Endothelial cell of umbilical vein (primary cell): ENCODE measurements around the gene OAF. TPM values are rescaled to one million over a fixed set of nuclear protein-coding genes. Genes with fewer than 3 reads are reported as not detected.

Source experiments
- BruUV-seq: library from RNA; stranded (reverse); fragments of 400-500 nt; replicated peaks from 2 replicates; lab custom pipeline; 2021; lab: Mats Ljungman, UMichigan
- CTCF ChIA-PET: fragments of 300-600, 350-600 bp; sonication (Branson Sonifier 250); formaldehyde crosslinking; loops from one replicate; lab custom pipeline; 2021; ENCODE audit warnings: antibody characterized with exemption, inconsistent platforms; lab: Charles Lee
- POLR2A ChIA-PET: fragments of 300-600, 350-600 bp; sonication (Branson Sonifier 250); formaldehyde crosslinking; loops from one replicate; lab custom pipeline; 2021; ENCODE audit warnings: antibody characterized with exemption, inconsistent platforms; lab: Charles Lee
- DNase-seq: peaks from one replicate; pipeline ENCODE4 v3.0.0-alpha.2; 2011; ENCODE audit warnings: low read depth, low spot score
- FAIRE-seq: peaks from 2 replicates; lab custom pipeline; 2011; peaks lifted over from hg19 to GRCh38; lab: Jason Lieb, UNC
- H2AFZ ChIP-seq: 2 replicates; pipeline ENCODE4 v1.6.0; 2012; ENCODE audit warnings: low read depth, low read length, control low read depth, inconsistent platforms
- H3K27ac ChIP-seq: 2 replicates; pipeline ENCODE4 v1.5.1; 2011; ENCODE audit warnings: low read depth, mild to moderate bottlenecking, control low read depth, low read length, moderate library complexity; ENCODE audit not compliant: insufficient read depth
- H3K27me3 ChIP-seq, 2 experiments: 2 replicates each; pipeline versions ENCODE4 v1.6.0 to v1.6.1; 2011; ENCODE audit warnings: low read length in 2 of 2, mixed read lengths in 1 of 2; ENCODE audit not compliant: control insufficient read depth in 2 of 2, insufficient read depth in 2 of 2
- H3K36me3 ChIP-seq, 2 experiments: 2 replicates in 1 of 2; 3 replicates in 1 of 2; pipeline ENCODE4 v1.5.1; 2011; ENCODE audit warnings: low read length in 2 of 2, mild to moderate bottlenecking in 1 of 2, moderate library complexity in 1 of 2; ENCODE audit not compliant: control insufficient read depth in 2 of 2, insufficient read depth in 2 of 2; ENCODE audit errors: extremely low read depth in 1 of 2
- H3K4me1 ChIP-seq: 3 replicates; pipeline ENCODE4 v1.5.1; 2011; ENCODE audit warnings: mild to moderate bottlenecking, low read length; ENCODE audit not compliant: control insufficient read depth, insufficient read depth; ENCODE audit errors: extremely low read depth
- H3K4me2 ChIP-seq: 2 replicates; pipeline ENCODE4 v1.6.1; 2011; ENCODE audit warnings: low read length, control low read depth, mixed read lengths; ENCODE audit not compliant: insufficient read depth
- H3K4me3 ChIP-seq, 3 experiments: fragments of 200-600 bp in 1 of 3; sonication (generic), shearing (Covaris generic) in 1 of 3; replicated peaks in 1 of 3; 2 replicates each; pipeline ENCODE4 v1.5.1; 2011 to 2016; ENCODE audit warnings: control low read depth in 3 of 3, low read length in 3 of 3, mild to moderate bottlenecking in 2 of 3, inconsistent platforms in 1 of 3, low read depth in 1 of 3, moderate library complexity in 1 of 3; ENCODE audit not compliant: insufficient read depth in 1 of 3
- H3K79me2 ChIP-seq: 2 replicates; pipeline ENCODE4 v1.6.0; 2012; ENCODE audit warnings: low read length, inconsistent platforms; ENCODE audit not compliant: control insufficient read depth, insufficient read depth
- H3K9ac ChIP-seq: replicated peaks from 2 replicates; pipeline ENCODE3; 2011; ENCODE audit warnings: low read length, control low read depth; ENCODE audit not compliant: insufficient read depth; ENCODE audit errors: extremely low read depth
- H3K9me1 ChIP-seq: replicated peaks from 3 replicates; pipeline ENCODE4 v1.6.0; 2011; ENCODE audit warnings: mild to moderate bottlenecking, low read length; ENCODE audit not compliant: control insufficient read depth, insufficient read depth; ENCODE audit errors: extremely low read depth
- H3K9me3 ChIP-seq: replicated peaks from 2 replicates; pipeline ENCODE4 v1.5.1; 2012; ENCODE audit warnings: low read length, inconsistent platforms; ENCODE audit not compliant: control insufficient read depth, insufficient read depth
- H4K20me1 ChIP-seq: replicated peaks from 2 replicates; pipeline ENCODE3; 2011; ENCODE audit warnings: mild to moderate bottlenecking, low read length; ENCODE audit not compliant: control insufficient read depth, insufficient read depth; ENCODE audit errors: extremely low read depth
- CTCF ChIP-seq, 2 donors: IDR thresholded peaks; 1 replicate in 1 of 2; 2 replicates in 1 of 2; pipeline ENCODE4 v1.5.1; 2011; ENCODE audit warnings: low read length in 2 of 2, mild to moderate bottlenecking in 2 of 2, moderate library complexity in 2 of 2, control low read depth in 1 of 2, inconsistent platforms in 1 of 2, low read depth in 1 of 2; ENCODE audit not compliant: insufficient read depth in 1 of 2; ENCODE audit errors: extremely low read depth in 1 of 2
- EZH2 ChIP-seq: IDR thresholded peaks from 2 replicates; pipeline ENCODE4 v1.6.1; 2012; ENCODE audit warnings: borderline replicate concordance, low read depth, mild to moderate bottlenecking, moderate library complexity, low read length, inconsistent platforms; ENCODE audit not compliant: severe bottlenecking
- FOS ChIP-seq: IDR thresholded peaks from 2 replicates; pipeline ENCODE4 v1.6.1; 2011; ENCODE audit warnings: mild to moderate bottlenecking, low read length, moderate library complexity, borderline replicate concordance; ENCODE audit not compliant: insufficient read depth
- GATA2 ChIP-seq: IDR thresholded peaks from 2 replicates; pipeline ENCODE4 v1.7.0; 2011; ENCODE audit warnings: low read depth, mild to moderate bottlenecking, moderate library complexity, mixed read lengths, low read length; ENCODE audit not compliant: insufficient read length, insufficient read depth
- JUN ChIP-seq: IDR thresholded peaks from 2 replicates; pipeline ENCODE4 v1.6.1; 2011; ENCODE audit warnings: borderline replicate concordance, low read depth; ENCODE audit not compliant: insufficient read length, insufficient read depth
- POLR2A ChIP-seq: IDR thresholded peaks from 2 replicates; pipeline ENCODE4 v1.6.1; 2012; ENCODE audit warnings: low read depth, mild to moderate bottlenecking, control low read depth, low read length
- dilution Hi-C: fragments of 300-500 bp; cut with MboI; formaldehyde crosslinking; loops from one replicate; pipeline ENCODE4 v1.15.0; 2019; ENCODE audit warnings: low sequenced_read_pairs; ENCODE audit not compliant: extremely low pct_ligation_motif_present
- intact Hi-C: fragments of 100-400 bp; cut with micrococcal nuclease; formaldehyde crosslinking; loops from one replicate; pipeline ENCODE4 v1.10.0; 2022
- polyA plus RNA-seq, 4 experiments: library from polyadenylated mRNA; depleted of rRNA in 3 of 4; stranded (reverse) in 3 of 4; unstranded in 1 of 4; fragments of >200 nt; gene quantifications; 2 replicates each; pipeline versions ENCODE4 v1.2.1 to v1.2.3, GENCODE V29; 2011 to 2012; ENCODE audit warnings: missing spikeins in 1 of 4
- total RNA-seq: library from RNA; stranded (reverse); gene quantifications from 2 replicates; pipeline ENCODE4 v1.2.3, GENCODE V29; 2021

OAF gene
- total and polyA plus RNA-seq, 2 donors (not counting 3 experiments of a cell fraction or from before 2014, with no cell fraction given) = 32.1 to 33.8 TPM

GRCh38 chr11:120271672-120272071, 60.8 kb downstream of the OAF start:
- Histone ChIP-seq H3K9me3 (no peaks in the 10 kb centered on the region), H3K9me1 (no peaks in the 10 kb centered on the region), H3K4me1 (no peaks in the 10 kb centered on the region), H3K79me2 (no peaks in the 10 kb centered on the region), H3K27me3 (peaks cover 1 to 4% of the 10 kb centered on the region in 2 experiments), H3K27ac (no peak overlapping the region), H2AFZ (no peak overlapping the region), H4K20me1 (no peaks in the 10 kb centered on the region), H3K9ac (no peak overlapping the region), H3K36me3 (no peaks in the 10 kb centered on the region), H3K4me2 (no peak overlapping the region), H3K4me3 (no peak overlapping the region)
- no TSS peak for BruUV-seq
- CTCF ChIA-PET = no interaction called here
- dilution Hi-C loops = no loop called here
- DNase-seq (no peak), FAIRE-seq (no peak)
- TF ChIP-seq POLR2A = no peak
- intact Hi-C loops = no loop called here
- POLR2A ChIA-PET = no interaction called here

GRCh38 chr11:120272303-120272702, 61.5 kb downstream of the OAF start:
- no peaks in the 10 kb centered on the region for H3K4me1 ChIP-seq
- ChIA-PET CTCF (interaction anchor here (1.4 kb wide), 1 partner anchor 31 kb away, joined by 6 read pairs; no protein-coding TSS in a partner anchor), POLR2A (no interaction called here)
- H3K27me3 ChIP-seq = peaks cover 1 to 4% of the 10 kb centered on the region in 2 experiments
- H3K9ac ChIP-seq = no peak overlapping the region
- no peaks in the 10 kb centered on the region for H3K9me3 ChIP-seq
- BruUV-seq = no TSS peak
- TF ChIP-seq JUN (peak; percentile 19), EZH2 (no peak), FOS (peak; percentile 70), CTCF (IDR thresholded peaks at IDR 0.05; ENCODE audit: extremely low read depth in 1 of 2, insufficient read depth in 1 of 2, low read depth in 1 of 2, low read length in 2 of 2) (no peak), GATA2 (peak; percentile 21)
- H3K36me3 ChIP-seq = no peaks in the 10 kb centered on the region
- no peaks in the 10 kb centered on the region for H3K79me2 ChIP-seq
- FAIRE-seq (no peak), DNase-seq (peak; percentile 20)
- no peak overlapping the region for H2AFZ ChIP-seq
- no peak overlapping the region for H3K27ac ChIP-seq
- dilution Hi-C loops (no loop called here), intact Hi-C loops (no loop called here)
- no peaks in the 10 kb centered on the region for H3K9me1 ChIP-seq
- H3K4me3 ChIP-seq = no peak overlapping the region
- H3K4me2 ChIP-seq = no peak overlapping the region
- H4K20me1 ChIP-seq = no peaks in the 10 kb centered on the region
